ENCODE results near the gene OR4D9.

Gene OR4D9

DNA sequence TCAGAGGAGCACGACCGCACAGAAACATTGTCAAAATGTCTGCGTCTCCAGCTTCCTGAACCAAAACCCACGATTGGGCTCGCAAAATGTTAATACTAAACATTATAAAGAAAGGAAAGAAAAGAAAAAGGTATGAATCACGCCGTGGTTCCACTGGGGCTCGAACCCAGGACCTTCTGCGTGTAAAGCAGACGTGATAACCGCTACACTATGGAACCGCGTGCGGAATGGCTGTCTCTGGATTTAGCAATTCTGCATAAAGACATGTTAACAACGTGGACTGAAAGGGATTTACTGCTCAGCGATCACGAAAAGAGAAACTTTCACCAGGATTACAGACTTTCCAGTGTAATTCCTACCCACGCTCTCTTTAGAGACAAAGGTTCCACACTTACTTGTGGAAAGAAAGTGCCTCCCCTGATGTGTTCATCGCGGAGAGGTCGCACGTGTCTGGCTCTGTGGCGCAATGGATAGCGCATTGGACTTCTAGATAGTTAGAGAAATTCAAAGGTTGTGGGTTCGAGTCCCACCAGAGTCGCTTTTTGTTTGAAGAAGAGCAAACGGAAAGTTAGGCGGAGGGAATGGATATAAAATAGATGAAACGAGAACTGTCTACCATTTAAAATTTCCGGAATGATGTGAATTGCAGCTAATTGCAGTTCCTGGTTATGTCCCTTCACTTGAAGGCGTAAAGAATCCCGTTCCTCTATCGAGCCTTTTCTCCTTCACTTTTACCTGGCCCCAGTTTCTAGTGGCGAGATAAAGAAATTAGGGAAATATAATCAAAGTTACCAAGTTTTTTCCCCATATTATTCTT, 39.7 kb downstream of the OR4D9 start:
- DNase-seq, result peak; percentile 86

DNA sequence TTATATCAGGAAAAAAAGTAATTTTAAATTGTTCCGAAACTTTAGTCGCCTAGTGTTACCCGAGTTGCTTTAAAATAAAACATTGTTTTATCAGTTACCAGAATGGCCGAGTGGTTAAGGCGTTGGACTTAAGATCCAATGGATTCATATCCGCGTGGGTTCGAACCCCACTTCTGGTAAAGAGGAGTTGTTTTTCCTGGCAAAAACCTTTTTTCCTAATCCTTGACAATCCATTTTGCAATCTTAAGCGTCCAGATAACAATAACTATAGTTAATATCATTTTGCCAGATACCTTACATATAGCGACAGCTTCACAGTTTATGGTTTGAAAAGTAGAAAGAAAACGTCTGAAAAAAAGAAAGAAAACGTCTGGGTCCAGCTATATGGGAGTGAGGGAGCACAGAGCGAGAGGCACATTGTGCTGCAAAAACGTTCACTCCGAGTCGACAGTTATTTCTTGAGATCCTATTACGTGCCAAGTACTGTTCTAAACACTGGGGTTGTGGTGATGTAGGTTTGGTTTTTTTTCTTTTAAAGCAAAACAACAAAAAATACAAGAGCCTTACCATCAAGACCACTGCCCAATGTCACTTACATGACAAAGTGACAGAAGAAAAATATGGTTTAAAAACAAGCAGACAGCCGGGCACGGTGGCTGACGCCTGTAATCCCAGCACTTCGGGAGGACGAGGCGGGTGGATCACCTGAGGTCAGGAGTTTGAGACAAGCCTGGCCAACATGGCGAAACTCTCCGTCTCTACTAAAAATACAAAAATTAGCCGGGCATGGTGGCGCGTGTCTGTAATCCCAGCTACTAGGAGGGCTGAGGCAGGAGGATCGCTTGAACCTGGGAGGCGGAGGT, 40.6 kb downstream of the OR4D9 start:
- DNase-seq, result peak; percentile 64

DNA sequence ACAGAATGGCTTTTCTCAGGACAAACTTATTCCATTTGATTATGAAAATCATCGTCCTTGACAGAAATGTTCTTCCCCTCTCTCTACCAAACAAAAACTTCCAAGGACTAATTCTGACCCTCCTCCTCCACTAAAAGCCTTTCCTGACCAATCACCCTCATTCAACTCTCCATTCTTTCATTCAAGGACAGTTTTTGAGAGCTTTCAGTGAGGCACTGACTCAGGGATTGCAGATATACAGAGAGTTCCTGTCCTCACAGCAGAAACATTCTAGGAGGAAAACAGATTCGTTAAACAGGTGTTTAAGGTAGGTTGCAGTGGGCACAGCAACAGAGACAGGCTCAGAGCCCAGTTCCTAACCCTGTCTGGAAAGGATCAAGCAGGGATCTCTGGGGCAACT, 41.5 kb downstream of the OR4D9 start:
- no peak for DNase-seq

DNA sequence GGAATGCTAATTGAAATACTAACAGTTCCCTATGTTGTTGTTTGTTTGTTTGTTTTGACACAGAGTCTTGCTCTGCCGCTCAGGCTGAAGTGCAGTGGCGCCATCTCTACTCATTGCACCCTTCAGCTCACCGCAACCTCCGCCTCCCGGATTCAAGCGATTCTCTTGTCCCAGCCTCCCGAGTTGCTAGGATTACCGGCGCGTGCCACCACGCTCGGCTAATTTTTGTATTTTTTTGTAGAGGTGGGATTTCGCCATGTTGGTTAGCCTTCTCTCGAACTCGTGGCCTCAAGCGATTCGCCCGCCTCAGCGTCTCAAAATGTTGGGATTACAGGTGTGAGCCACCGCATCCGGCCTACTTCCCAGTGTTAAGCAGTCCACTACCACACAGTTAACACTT, 42.0 kb downstream of the OR4D9 start:
- no peak for DNase-seq

DNA sequence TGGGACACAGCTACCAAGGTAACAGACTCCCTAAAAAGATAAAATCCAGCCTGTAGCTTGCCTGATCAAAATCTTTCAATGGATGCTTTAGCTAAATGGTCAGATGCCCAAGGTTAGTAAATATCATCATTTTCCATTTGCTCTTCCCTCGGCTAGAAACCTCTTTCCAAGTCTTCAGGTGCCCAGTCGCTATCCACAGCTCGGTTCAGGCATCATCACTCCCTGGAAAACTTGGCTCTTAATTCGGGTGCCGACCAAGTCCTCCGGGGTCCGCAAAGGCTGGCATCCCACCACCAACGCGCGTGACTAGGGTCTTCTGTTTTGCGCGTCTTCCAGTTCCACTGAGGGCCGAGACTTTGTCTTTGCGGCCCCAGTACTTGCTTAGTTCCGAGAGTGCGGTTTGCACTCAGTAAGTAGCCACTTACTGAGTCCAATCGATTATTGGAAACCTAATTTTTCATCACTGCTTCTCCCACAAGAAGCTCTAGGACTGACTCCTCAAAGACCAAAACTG, 44.3 kb downstream of the OR4D9 start:
- DNase-seq, result peak; percentile 71

DNA sequence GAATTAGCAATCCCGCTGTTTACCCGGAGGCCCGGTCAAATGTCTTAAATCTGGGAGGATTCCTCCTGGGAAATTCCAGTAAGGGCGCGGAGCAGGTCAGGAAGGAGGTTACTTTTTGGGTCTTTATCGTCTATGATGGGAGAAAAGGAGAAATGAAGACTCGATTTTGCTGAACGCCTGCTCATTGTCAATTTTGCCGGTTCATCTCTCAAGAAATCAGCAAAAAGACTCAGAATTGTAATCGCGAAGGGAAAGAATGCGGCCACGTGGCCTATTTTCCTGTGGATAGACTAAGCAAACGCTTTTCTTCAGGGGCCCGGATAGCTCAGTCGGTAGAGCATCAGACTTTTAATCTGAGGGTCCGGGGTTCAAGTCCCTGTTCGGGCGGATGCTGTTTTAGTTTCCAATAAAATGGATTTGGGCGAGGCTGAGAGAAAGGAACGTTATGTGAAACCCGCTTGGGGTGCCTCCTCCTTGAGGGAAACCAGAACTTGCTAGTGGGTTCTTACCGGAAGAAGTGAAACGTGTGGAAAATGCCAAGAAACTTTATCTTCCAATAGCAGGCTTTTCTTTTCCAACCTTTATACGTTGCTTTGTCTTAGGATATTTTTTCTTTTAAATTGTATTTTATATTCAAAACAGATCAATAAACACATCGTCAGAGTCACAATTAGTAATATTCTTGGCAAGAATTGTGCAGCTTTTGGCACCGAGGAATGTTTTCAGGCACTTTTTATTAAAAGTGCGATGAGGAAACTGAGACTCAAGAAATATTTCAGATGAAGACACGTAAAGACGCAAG, 45.0 kb downstream of the OR4D9 start:
- peak; percentile 72 for DNase-seq

DNA sequence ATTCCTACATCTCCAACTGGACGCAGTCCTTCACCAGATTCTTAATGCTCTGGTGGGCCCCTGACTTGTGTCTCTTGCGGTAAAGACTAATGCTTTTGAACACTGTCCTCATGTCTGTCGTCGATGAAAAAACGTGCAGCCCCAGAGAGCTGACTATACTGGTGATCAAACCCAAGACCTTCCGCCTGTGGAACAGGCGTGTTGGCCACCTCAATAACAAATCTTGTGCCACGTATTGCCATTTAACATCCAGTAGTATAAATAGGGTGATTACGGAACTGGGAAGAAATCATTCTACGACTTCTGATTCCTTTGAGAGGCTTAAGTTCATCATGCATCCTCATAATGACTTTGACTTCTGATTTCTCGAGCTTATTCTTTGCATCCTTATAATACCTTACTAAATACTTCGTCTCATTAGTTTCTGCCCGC, 45.6 kb downstream of the OR4D9 start:
- DNase-seq, result peak; percentile 46

DNA sequence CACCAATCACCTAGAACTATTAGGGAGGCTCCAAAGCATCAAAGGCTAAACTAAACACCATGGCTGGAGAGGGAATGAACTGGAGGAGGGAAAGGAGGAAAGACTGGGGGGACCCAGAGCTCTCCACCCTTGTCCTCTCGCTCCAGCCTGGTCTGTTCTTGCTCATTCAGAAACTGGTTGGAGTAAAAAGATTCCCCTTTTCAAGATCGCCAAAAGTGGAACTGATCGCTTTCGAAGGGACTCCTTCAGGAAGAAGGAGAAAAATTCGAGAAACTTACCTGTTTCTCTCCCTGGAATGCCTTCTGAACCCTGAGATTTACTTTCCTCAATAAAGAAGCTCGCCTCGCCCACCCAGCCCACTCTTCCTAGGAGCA, 46.9 kb downstream of the OR4D9 start:
- DNase-seq, result peak; percentile 17

DNA sequence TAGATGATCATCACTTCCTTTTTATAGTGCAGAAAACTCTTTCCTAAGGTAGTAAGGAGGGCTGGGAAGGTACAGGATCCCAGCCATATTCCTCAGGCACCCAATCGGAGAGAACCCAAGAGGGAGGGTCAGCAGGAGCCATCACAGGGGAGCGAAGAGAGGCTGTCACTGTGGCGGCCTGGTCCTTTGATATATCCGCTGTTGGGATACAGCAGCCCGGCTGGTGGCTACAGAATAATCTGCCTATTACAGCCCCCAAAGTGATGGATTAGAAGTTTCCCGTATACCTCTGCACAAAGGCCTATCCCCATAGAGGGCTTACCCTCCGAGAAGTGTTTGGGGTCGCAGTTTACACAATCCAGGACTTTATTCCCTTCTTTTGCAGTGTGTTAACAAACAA, 48.5 kb downstream of the OR4D9 start:
- peak; percentile 49 for DNase-seq

DNA sequence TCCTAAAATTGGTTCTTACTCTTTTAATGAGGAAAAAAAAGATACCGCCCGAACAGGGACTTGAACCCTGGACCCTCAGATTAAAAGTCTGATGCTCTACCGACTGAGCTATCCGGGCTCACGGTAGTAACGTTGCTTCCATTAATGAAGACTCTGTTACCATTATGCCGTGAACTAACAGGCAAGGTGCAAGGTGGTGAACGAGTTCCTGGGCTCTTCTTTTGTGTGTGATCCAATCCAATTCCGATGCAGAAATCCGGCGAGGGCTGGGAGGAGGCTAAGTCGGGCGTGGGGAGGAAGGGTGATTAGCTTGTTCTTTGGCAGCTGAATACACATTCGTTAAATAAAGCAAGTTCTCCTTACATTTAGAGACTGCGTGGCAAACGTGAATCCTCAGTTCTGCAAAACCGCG, 49.0 kb downstream of the OR4D9 start:
- DNase-seq, result no peak

DNA sequence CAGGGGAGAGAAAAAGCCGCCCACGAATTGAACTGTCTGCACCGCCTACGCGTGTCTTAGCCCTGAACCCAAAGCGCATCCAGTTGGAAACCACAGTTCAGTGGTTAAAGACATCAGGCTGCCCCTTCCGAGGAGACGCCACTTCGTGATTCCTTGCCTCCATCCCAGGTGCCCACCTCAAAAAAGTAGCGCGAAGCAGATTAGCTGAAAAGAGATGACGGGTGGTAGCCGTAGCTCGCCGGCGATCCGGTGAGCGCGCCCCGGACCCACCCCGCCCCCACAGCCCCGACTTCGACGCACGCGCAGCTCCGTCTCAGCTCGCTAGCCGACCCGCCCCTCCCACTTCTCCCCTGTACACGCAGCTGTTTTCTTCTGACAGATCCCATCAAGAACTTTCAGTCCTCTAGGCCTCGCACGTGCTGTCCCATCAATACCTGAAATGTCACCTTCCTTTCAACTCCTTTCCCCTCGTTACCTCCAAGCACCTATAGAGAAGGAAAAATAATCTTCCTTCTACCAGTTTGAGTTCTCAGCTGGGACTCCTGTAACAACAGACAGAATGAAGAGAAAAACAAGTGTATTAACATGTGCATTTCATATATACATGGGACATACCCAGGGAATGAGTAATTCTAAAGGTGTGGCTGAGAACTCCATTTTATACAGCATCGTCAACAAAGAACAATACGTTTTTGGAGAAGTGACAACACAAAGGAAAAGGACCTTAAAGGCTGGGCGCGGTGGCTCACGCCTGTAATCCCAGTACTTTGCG, 49.5 kb downstream of the OR4D9 start:
- DNase-seq, result peak; percentile 84

DNA sequence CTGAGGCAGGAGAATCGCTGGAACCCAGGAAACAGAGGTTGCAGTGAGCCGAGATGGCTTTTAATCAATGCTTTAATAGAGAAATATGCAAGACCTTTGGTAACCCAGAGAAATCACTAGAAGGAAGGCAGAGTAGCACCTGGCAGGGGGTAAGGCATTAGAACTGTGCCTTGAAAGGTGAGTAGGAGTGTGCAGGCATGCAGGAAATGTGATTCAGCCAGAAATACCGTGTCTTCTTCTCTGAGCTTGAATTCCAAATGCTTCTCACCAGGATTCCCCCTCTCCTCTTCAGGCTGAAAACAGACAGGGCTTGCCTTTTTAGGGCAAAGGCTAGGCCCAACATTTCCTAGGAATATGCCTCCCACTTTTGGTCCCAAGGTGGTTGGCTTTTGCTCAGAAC, 51.0 kb downstream of the OR4D9 start:
- no peak for DNase-seq

Measured in right kidney (tissue), 1 donor.